ENCODE data around the gene TRIM5. TPM values are rescaled to one million over a fixed set of nuclear protein-coding genes. Genes with fewer than 3 reads are reported as not detected.
A peak's percentile ranks its signal among the peaks of the same experiment; 100 is the strongest.

The TRIM5 gene
- total RNA-seq, 4 donors from 2014 or later, result 8.9 to 21.4 (median 14.9) TPM

DNA sequence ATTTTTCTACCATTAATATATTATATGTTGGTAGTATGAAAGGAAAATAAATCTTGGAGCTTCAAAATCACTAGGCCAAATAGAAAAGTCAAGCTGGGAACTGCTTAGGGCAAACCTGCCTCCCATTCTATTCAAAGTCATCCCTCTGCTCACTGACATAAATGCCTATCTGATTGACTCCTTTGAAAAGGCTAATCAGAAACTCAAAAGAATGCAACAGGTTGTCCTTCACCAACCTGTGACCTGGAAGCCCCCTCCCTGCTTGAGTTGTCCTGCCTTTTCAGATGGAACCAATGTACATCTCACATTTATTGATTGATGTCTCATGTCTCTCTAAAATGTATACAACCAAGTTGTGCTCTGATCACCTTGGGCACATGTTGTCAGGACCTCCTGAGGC is 63.3 kb downstream of the TRIM5 start:
- peak overlapping the region in 2 of 4 donors; percentile 44 to 50 for H3K27ac ChIP-seq
- H3K36me3 ChIP-seq, result no peaks in the 10 kb centered on the region
- no peak overlapping the region for H3K4me3 ChIP-seq
- no peaks in the 10 kb centered on the region for H3K27me3 ChIP-seq
- ATAC-seq, result no peak
- no peak for TF ChIP-seq POLR2AphosphoS5 (IDR thresholded peaks at IDR 0.05)
- TF ChIP-seq, protein P1, sequence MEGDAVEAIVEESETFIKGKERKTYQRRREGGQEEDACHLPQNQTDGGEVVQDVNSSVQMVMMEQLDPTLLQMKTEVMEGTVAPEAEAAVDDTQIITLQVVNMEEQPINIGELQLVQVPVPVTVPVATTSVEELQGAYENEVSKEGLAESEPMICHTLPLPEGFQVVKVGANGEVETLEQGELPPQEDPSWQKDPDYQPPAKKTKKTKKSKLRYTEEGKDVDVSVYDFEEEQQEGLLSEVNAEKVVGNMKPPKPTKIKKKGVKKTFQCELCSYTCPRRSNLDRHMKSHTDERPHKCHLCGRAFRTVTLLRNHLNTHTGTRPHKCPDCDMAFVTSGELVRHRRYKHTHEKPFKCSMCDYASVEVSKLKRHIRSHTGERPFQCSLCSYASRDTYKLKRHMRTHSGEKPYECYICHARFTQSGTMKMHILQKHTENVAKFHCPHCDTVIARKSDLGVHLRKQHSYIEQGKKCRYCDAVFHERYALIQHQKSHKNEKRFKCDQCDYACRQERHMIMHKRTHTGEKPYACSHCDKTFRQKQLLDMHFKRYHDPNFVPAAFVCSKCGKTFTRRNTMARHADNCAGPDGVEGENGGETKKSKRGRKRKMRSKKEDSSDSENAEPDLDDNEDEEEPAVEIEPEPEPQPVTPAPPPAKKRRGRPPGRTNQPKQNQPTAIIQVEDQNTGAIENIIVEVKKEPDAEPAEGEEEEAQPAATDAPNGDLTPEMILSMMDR (IDR thresholded peaks at IDR 0.05), result no peak
- no peak for TF ChIP-seq EP300 (IDR thresholded peaks at IDR 0.05)
- TF ChIP-seq POLR2A (IDR thresholded peaks at IDR 0.05), result no peak
- peaks cover 11 to 36% (median 18%) of the 10 kb centered on the region in 3 donors for H3K4me1 ChIP-seq
- no peaks in the 10 kb centered on the region for H3K9me3 ChIP-seq

- peaks cover 11 to 34% (median 14%) of the 10 kb centered on the region in 3 donors for H3K4me1 ChIP-seq
- H3K4me3 ChIP-seq, result no peak overlapping the region
- peak; percentile 70 for TF ChIP-seq POLR2AphosphoS5 (IDR thresholded peaks at IDR 0.05)
- TF ChIP-seq, protein P1 (IDR thresholded peaks at IDR 0.05), result no peak
- TF ChIP-seq EP300 (IDR thresholded peaks at IDR 0.05), result no peak
- TF ChIP-seq POLR2A (IDR thresholded peaks at IDR 0.05), result no peak
- H3K36me3 ChIP-seq, result no peaks in the 10 kb centered on the region
- WGBS, 2 donors (ENCODE audit: low coverage in 1 of 2), result 25 to 44% methylated on average over 2 to 3 of the region's 3 CpGs
- ATAC-seq, result no peak
- no peaks in the 10 kb centered on the region for H3K9me3 ChIP-seq
- H3K27me3 ChIP-seq, result no peaks in the 10 kb centered on the region
- H3K27ac ChIP-seq, result peak overlapping the region in 2 of 4 donors; percentile 44 to 50
Measured at GRCh38 chr11:5620651-5621521, 64.0 kb downstream of the TRIM5 start.

DNA sequence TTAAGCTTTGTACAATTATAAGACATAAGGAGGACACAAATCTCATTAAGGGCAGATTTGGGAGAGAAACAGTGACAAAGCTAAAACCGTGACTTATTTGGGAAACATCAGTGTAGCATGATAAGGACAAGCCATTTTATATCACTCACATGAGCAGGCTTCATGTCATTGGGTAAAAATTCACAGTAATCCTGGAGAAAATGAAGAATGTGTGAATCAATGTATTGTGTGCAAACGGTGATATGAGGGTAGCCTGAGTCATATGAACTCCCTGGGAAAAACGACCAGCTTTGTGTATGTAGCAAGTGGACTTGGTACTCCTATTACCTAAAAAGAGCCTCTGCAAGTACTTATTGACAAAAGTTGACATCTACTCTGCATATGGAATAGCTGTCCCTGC is 66.1 kb downstream of the TRIM5 start:
- Histone ChIP-seq H3K36me3 (no peaks in the 10 kb centered on the region), H3K4me1 (peaks cover 8 to 17% (median 9%) of the 10 kb centered on the region in 3 donors), H3K9me3 (no peaks in the 10 kb centered on the region), H3K4me3 (no peak overlapping the region), H3K27me3 (no peaks in the 10 kb centered on the region), H3K27ac (no peak overlapping the region)
- no peak for ATAC-seq
- TF ChIP-seq EP300 (IDR thresholded peaks at IDR 0.05), result no peak
- no peak for TF ChIP-seq POLR2A (IDR thresholded peaks at IDR 0.05)
- no peak for TF ChIP-seq POLR2AphosphoS5 (IDR thresholded peaks at IDR 0.05)
- TF ChIP-seq, protein P1 (IDR thresholded peaks at IDR 0.05), result no peak
- WGBS, 2 donors (ENCODE audit: low coverage in 1 of 2), result 66 to 86% methylated on average over 3 of the region's 3 CpGs

Other genes with a start within 250 kb of the TRIM5 start
- gene OR51I1, start 243.6 kb downstream of the TRIM5 start, total RNA-seq, result not detected
- gene OR51I2, start 235.8 kb downstream of the TRIM5 start, total RNA-seq, result not detected
- not detected for gene OR52D1, start 196.4 kb downstream of the TRIM5 start, total RNA-seq
- gene UBQLN3, start 175.1 kb downstream of the TRIM5 start, total RNA-seq, result under 1 TPM in 3 of 4 donors, not detected in 1; 0.15 to 0.62 (median 0.40) TPM
- gene UBQLNL, start 168.4 kb downstream of the TRIM5 start, total RNA-seq, result under 1 TPM in 3 of 4 donors, not detected in 1; 0.27 to 0.62 (median 0.31) TPM
- gene OR52H1, start 136.5 kb downstream of the TRIM5 start, total RNA-seq, result under 1 TPM in 1 of 4 donors, not detected in 3; 0.54 TPM
- not detected for gene OR52B6, start 104.2 kb downstream of the TRIM5 start, total RNA-seq
- gene TRIM6, start 88.4 kb downstream of the TRIM5 start, total RNA-seq, result 1 to 10 TPM; 1.6 to 5.6 (median 2.1) TPM
- gene TRIM34, start 60.1 kb downstream of the TRIM5 start, total RNA-seq, result 1 to 10 TPM; 3.8 to 9.2 (median 4.5) TPM
- gene TRIM22, start 4.7 kb upstream of the TRIM5 start, total RNA-seq, result 10 to 100 TPM; 31.6 to 50.4 (median 32.1) TPM
- gene OR56B1, start 51.4 kb upstream of the TRIM5 start, total RNA-seq, result under 1 TPM in 2 of 4 donors, not detected in 2; 0.13 to 0.19 TPM
- gene OR52N4, start 69.2 kb upstream of the TRIM5 start, total RNA-seq, result under 1 TPM in 1 of 4 donors, not detected in 3; 0.40 TPM
- gene OR52N5, start 98.3 kb upstream of the TRIM5 start, total RNA-seq, result under 1 TPM in 1 of 4 donors, not detected in 3; 0.67 TPM
- under 1 TPM in 1 of 4 donors, not detected in 3; 0.13 TPM for gene OR52N1, start 106.2 kb upstream of the TRIM5 start, total RNA-seq
- gene OR52N2, start 123.8 kb upstream of the TRIM5 start, total RNA-seq, result not detected
- gene OR52E6, start 156.8 kb upstream of the TRIM5 start, total RNA-seq, result not detected
- gene OR52E8, start 172.6 kb upstream of the TRIM5 start, total RNA-seq, result not detected
- not detected for gene OR52E4, start 195.6 kb upstream of the TRIM5 start, total RNA-seq
- gene OR52E5, start 208.1 kb upstream of the TRIM5 start, total RNA-seq, result not detected

Data from gastroesophageal sphincter (tissue), 4 donors.